ENCODE measurements around the gene BMP6.

DNA sequence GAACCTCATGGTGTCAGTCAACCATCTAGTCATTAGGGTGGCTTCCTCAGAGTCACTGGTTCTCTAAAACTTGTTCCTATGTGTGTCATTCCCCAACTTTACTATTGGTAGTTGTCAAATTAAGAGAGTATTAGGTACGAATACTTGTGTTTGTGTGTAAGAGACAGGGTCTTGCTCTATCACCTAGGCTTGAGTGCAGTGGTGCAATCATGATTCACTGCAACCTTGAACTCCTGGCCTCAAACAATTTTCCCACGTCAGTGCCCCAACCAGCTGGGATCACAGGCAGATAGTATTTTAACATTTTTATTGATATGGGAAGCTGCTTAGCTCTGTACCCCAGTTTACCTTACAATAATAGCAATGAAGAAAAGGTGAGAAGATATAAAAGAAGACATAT is 50.6 kb downstream of the BMP6 start:
- TF ChIP-seq, protein P1, sequence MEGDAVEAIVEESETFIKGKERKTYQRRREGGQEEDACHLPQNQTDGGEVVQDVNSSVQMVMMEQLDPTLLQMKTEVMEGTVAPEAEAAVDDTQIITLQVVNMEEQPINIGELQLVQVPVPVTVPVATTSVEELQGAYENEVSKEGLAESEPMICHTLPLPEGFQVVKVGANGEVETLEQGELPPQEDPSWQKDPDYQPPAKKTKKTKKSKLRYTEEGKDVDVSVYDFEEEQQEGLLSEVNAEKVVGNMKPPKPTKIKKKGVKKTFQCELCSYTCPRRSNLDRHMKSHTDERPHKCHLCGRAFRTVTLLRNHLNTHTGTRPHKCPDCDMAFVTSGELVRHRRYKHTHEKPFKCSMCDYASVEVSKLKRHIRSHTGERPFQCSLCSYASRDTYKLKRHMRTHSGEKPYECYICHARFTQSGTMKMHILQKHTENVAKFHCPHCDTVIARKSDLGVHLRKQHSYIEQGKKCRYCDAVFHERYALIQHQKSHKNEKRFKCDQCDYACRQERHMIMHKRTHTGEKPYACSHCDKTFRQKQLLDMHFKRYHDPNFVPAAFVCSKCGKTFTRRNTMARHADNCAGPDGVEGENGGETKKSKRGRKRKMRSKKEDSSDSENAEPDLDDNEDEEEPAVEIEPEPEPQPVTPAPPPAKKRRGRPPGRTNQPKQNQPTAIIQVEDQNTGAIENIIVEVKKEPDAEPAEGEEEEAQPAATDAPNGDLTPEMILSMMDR (conservative IDR thresholded peaks at IDR 0.05; ENCODE audit: low read depth, low read length): no peak
- TF ChIP-seq EZH2 (IDR thresholded peaks at IDR 0.05; ENCODE audit: borderline replicate concordance, low read depth, low read length, poor library complexity, severe bottlenecking): no peak
